ENCODE measurements around the gene CTBP1.

The CTBP1 gene

GRCh38 chr4:1250527-1250812, 1.5 kb upstream of the CTBP1 start:
- no peak for TF ChIP-seq CTCF (IDR thresholded peaks at IDR 0.05; ENCODE audit: low read length, missing control alignments)
- no peak for DNase-seq (ENCODE audit: low read depth)
- no peak overlapping the region for H3K4me3 ChIP-seq (replicated peaks; ENCODE audit: low read depth, low read length)

GRCh38 chr4:1249731-1250526, 999 bp upstream of the CTBP1 start:
- peak overlapping the region; percentile 58 for H3K4me3 ChIP-seq (replicated peaks; ENCODE audit: low read depth, low read length)
- no peak for TF ChIP-seq CTCF (IDR thresholded peaks at IDR 0.05; ENCODE audit: low read length, missing control alignments)
- peak; percentile 46 for DNase-seq (ENCODE audit: low read depth)

GRCh38 chr4:1249148-1249730, 309 bp upstream of the CTBP1 start:
- H3K4me3 ChIP-seq (replicated peaks; ENCODE audit: low read depth, low read length) = peak overlapping the region; percentile 58
- TF ChIP-seq CTCF (IDR thresholded peaks at IDR 0.05; ENCODE audit: low read length, missing control alignments) = no peak
- DNase-seq (ENCODE audit: low read depth) = peak; percentile 88

GRCh38 chr4:1247864-1248244, 1.1 kb downstream of the CTBP1 start:
- peak overlapping the region; percentile 74 for H3K4me3 ChIP-seq (replicated peaks; ENCODE audit: low read depth, low read length)
- DNase-seq (ENCODE audit: low read depth) = peak; percentile 24
- TF ChIP-seq CTCF (IDR thresholded peaks at IDR 0.05; ENCODE audit: low read length, missing control alignments) = no peak

- TF ChIP-seq CTCF (IDR thresholded peaks at IDR 0.05; ENCODE audit: low read length, missing control alignments) = no peak
- no peak for DNase-seq (ENCODE audit: low read depth)
- peak overlapping the region; percentile 74 for H3K4me3 ChIP-seq (replicated peaks; ENCODE audit: low read depth, low read length)
These were observed 1.7 kb downstream of the CTBP1 start for GRCh38 chr4:1246901-1247863.

GRCh38 chr4:1246111-1246881, 2.6 kb downstream of the CTBP1 start:
- DNase-seq (ENCODE audit: low read depth) = no peak
- no peak for TF ChIP-seq CTCF (IDR thresholded peaks at IDR 0.05; ENCODE audit: low read length, missing control alignments)
- H3K4me3 ChIP-seq (replicated peaks; ENCODE audit: low read depth, low read length) = peak overlapping the region; percentile 74

All from fibroblast of pulmonary artery (primary cell).